Duodenal mucosa (tissue), 2 donors: ENCODE data around the gene SERTAD2.
A peak's percentile ranks its signal among the peaks of the same experiment; 100 is the strongest.

ENCODE experiments used
- H3K27ac ChIP-seq: one replicate; pipeline ENCODE4 v1.7.0; 2013; ENCODE audit warnings: low read depth, low read length
- H3K27me3 ChIP-seq, 2 donors: one replicate each; pipeline ENCODE4 v1.7.0; 2013; ENCODE audit warnings: low read length in 2 of 2, control low read depth in 1 of 2; ENCODE audit not compliant: insufficient read depth in 2 of 2, control insufficient read depth in 1 of 2
- H3K36me3 ChIP-seq, 2 donors: one replicate each; pipeline ENCODE4 v1.7.0; 2013; ENCODE audit warnings: low read length in 2 of 2, control low read depth in 1 of 2; ENCODE audit not compliant: insufficient read depth in 2 of 2, control insufficient read depth in 1 of 2
- H3K4me1 ChIP-seq, 2 donors: one replicate each; pipeline ENCODE4 v1.7.0; 2013; ENCODE audit warnings: low read length in 2 of 2, control low read depth in 1 of 2; ENCODE audit not compliant: insufficient read depth in 2 of 2, control insufficient read depth in 1 of 2
- H3K4me3 ChIP-seq, 2 donors: one replicate each; pipeline ENCODE4 v1.7.0; 2013; ENCODE audit warnings: low read length in 2 of 2, low read depth in 1 of 2
- H3K9ac ChIP-seq, 2 donors: one replicate each; pipeline ENCODE4 v1.7.0; 2013; ENCODE audit warnings: low read length in 2 of 2, low read depth in 1 of 2
- H3K9me3 ChIP-seq, 2 donors: one replicate each; pipeline ENCODE4 v1.7.0; 2013; ENCODE audit warnings: low read length in 2 of 2, control low read depth in 1 of 2; ENCODE audit not compliant: control insufficient read depth in 1 of 2

SERTAD2 gene, protein sequence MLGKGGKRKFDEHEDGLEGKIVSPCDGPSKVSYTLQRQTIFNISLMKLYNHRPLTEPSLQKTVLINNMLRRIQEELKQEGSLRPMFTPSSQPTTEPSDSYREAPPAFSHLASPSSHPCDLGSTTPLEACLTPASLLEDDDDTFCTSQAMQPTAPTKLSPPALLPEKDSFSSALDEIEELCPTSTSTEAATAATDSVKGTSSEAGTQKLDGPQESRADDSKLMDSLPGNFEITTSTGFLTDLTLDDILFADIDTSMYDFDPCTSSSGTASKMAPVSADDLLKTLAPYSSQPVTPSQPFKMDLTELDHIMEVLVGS

DNA sequence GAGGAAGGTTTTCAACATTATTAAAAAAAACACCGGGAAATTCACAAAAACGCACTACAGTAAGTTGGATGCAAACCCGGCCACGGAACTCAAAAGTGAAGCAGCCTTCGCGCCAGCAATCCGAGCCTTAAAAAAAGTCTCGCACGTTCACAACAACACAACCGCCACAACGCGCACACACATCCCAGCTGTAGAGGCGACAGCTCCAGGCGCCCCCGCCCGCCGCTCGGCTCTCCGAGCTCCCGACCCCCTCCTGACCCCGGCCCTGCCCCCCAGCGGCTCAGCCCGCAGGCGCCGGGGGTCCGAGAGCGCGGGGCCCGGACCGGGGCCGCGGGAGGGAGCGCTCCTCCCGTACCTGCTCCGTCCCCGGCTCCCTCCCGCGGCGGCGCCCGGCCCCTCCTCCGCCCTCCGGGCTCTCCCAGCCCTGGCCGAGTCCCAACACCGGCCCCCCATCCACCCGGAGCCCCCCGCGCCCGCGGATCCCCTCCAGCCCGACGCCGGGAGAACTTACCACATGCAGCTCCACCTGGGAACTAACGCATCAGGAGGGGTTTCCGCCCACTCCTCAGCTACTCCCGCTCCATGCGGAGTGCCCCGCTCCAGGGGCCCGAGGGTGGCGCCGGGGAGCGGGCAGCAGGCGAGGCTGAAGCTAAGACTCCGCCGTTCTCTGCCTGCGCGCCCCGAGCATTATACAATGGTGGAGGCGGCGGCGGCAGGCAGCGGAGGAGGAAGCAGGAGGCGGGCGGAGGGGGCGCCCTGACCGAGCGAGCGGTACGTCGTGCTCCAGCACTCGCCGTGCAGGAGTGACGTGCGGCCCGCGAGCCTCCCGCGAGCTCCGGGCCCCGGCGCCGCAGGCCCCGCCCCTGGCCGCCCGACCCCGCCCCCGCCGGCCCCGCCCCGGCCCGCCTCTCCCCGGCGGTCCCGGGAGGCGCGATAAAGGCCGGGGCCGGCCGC lies at the start of gene SERTAD2:
TSS of gene SERTAD2 (minus strand) at position 805 of the 954 bp plus-strand sequence. CDS start 17,042 bp downstream, outside the sequence.
- H3K4me3 ChIP-seq = peak within 1 kb of the TSS; percentile 83 to 97
- H3K27me3 ChIP-seq = no peaks in the 10 kb centered on the region
- H3K27ac ChIP-seq = peak within 1 kb of the TSS; percentile 99
- H3K4me1 ChIP-seq = peaks cover 45 to 53% of the 10 kb centered on the region in 2 donors
- H3K36me3 ChIP-seq = no peaks in the 10 kb centered on the region
- H3K9ac ChIP-seq = peak within 1 kb of the TSS; percentile 86 to 89
- no peaks in the 10 kb centered on the region for H3K9me3 ChIP-seq

DNA sequence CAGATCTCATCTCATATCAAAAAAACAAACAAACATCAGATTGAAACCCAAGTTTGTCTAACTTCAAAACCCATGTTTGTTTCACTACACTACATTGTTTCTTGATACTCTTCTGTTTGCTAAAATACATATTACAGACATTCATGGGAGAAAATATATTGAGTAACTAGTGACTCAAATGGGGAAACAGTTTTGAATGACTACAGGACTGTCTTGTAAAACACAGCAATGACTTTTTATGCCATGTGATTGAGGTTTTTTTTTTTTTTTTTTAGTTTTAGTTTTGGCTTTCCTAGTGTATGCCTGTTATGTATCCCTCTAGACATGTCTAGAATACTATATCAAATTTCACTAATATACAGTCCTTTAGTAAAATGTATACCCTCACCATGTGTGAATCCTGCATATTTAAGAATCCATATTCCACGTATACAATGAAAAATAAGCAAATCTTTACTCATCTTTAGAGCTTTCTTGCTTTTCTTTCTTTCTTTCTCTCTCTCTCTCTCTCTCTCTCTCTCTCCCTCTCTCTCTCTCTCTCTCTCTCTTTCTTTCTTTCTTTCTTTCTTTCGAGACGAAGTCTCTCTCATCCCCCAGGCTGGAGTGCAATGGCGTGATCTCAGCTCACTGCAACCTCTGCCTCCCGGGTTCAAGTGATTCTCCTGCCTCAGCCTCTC lies 46.6 kb upstream of the SERTAD2 start:
- Histone ChIP-seq H3K27ac (no peak overlapping the region), H3K9me3 (no peaks in the 10 kb centered on the region), H3K4me3 (no peak overlapping the region), H3K4me1 (peaks cover 0 to 4% of the 10 kb centered on the region in 2 donors), H3K27me3 (no peaks in the 10 kb centered on the region), H3K36me3 (no peaks in the 10 kb centered on the region), H3K9ac (no peak overlapping the region)

DNA sequence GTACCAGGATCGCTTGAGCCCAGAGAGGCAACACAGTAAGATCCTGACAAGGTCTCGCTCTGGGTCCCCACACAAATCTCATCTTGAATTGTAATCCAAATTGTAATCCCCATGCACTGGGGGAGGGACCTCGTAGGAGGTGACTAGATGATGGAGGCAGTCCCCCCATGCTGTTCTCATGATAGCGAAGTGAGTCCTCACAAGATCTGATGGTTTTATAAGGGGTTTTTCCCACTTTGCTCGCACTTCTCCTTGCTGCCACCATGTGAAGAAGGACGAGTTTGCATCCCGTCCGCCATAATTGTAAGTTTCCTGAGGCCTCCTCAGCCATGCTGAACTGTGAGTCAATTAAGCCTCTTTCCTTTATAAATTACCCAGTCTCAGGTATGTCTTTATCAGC lies 46.0 kb upstream of the SERTAD2 start:
- peaks cover 0 to 4% of the 10 kb centered on the region in 2 donors for H3K4me1 ChIP-seq
- no peaks in the 10 kb centered on the region for H3K9me3 ChIP-seq
- no peak overlapping the region for H3K9ac ChIP-seq
- no peak overlapping the region for H3K4me3 ChIP-seq
- no peaks in the 10 kb centered on the region for H3K36me3 ChIP-seq
- no peak overlapping the region for H3K27ac ChIP-seq
- H3K27me3 ChIP-seq = no peaks in the 10 kb centered on the region

DNA sequence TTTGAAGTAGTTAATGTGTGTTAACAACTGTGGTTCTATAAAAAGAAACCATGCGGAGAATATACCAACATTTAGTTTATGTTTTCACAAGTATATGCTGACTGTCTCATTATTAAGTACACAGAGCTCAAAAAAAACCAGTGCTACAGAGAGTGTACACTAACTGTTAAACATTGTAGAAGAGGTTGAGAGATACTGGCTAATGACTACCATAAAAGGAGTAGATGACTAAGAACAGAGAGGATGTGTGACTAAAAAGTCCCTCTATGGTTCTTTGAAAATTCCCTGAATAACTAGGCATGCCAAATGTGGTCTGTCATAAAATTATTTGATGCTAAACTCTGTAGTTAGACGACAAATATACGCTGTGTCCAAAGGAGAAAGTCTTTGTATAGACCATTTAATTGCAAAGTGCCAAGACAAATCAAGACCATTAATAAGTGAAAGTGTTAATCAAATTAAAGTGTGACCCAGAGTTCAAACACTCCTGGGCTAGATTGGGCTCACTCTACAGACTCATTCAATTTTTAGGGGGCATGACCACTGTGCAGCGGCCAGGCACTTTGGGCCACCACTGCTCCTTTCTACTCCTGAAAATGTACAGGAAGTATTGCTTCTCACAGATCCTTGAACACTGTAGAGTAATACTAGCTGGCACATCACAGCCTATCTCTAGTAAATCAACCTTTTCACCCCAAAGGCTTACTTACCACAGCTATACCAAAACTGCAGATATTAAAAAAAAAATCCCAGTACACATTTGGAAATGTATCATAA lies 45.1 kb upstream of the SERTAD2 start:
- no peaks in the 10 kb centered on the region for H3K9me3 ChIP-seq
- peaks cover 0 to 4% of the 10 kb centered on the region in 2 donors for H3K4me1 ChIP-seq
- no peak overlapping the region for H3K27ac ChIP-seq

DNA sequence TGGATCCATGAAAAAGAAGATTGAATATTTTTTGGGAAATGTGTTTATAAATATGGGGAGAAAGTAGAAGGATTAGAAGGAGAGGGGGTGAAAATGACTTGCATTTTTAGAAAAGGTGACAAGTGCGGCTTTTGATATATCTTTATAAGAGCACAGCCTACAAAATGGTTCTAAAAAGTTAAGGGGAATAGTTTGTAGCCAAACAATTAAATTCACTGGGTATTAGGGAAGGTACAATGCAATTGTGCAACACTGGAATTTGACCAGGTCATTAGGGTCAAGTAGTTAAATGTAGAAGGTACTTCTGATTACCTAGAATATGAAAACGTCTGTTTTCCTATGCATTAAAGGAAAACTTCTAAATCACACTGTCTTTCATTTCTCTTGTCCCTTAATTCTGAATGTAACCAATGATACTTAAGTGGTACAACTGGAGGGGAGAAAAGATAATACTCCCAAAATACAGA lies 44.5 kb upstream of the SERTAD2 start:
- H3K27me3 ChIP-seq = no peaks in the 10 kb centered on the region
- H3K9ac ChIP-seq = no peak overlapping the region
- H3K4me3 ChIP-seq = no peak overlapping the region
- H3K36me3 ChIP-seq = no peaks in the 10 kb centered on the region
- H3K9me3 ChIP-seq = no peaks in the 10 kb centered on the region
- H3K27ac ChIP-seq = no peak overlapping the region
- peaks cover 0 to 4% of the 10 kb centered on the region in 2 donors for H3K4me1 ChIP-seq

More for the DNA sequence above, 45.1 kb upstream of the SERTAD2 start:
- H3K4me3 ChIP-seq = no peak overlapping the region
- H3K27me3 ChIP-seq = no peaks in the 10 kb centered on the region
- no peak overlapping the region for H3K9ac ChIP-seq
- no peaks in the 10 kb centered on the region for H3K36me3 ChIP-seq

DNA sequence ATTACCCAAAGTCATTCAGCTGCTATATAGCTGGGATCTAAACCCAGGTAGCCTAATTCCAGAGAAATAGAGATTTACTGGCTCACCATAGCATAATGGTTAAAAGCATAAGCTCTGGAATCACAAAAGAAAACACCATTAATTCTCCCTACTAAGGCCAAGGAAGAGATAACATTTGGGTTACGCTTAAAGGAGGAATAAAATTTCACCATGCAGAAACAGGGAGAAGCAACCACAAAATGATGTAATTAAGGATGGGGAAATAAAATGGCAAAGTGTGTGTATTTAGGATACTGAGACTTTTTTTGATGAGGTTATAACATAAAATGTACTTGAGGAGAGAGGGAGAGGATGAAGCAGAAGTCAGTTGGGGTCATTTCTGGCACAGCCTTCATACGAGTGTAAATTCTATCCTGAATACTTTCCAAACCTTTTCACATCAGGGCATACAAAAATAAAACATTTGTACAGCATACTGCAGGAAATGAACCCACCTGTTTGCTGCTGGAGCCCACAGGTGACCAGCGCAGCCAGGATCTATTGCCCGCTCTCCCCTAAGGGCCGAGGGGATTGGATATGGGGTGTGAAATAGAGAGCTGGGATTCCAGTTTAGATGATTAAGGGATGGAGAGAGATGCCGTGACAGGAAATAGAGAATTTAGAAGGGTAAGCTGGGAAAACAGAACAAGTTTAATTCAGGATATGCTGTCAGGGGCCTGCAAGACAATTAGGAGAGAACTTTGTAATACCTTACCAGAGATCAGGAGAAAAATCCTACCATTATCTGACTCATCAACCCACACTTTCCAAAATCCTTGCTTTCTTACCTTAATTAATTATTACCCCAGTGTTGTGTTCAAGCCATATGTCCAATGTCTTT lies 43.8 kb upstream of the SERTAD2 start:
- H3K4me3 ChIP-seq = no peak overlapping the region
- H3K9ac ChIP-seq = no peak overlapping the region
- H3K36me3 ChIP-seq = no peaks in the 10 kb centered on the region
- H3K4me1 ChIP-seq = peaks cover 0 to 4% of the 10 kb centered on the region in 2 donors
- H3K27ac ChIP-seq = no peak overlapping the region
- no peaks in the 10 kb centered on the region for H3K27me3 ChIP-seq
- H3K9me3 ChIP-seq = no peaks in the 10 kb centered on the region

DNA sequence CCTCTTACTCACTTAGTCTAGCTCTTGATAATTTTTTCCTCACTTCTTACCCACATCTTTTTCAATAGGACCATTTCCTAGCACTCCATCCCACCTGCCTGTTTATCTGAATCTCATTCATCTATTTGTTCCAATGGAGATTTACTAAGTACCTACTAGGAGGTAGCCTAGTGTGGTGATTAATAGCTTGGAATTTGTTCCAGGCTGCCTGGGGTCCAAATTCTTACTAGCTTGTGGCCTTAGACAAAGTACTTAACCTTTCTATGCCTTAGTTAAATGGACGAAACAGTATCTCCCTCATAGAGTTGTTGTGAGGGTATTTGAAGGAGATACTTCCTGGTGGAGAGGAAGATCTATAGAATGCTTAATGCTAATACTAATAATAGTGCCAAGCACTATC lies 42.9 kb upstream of the SERTAD2 start:
- Histone ChIP-seq H3K27me3 (no peaks in the 10 kb centered on the region), H3K36me3 (no peaks in the 10 kb centered on the region), H3K9me3 (no peaks in the 10 kb centered on the region), H3K9ac (no peak overlapping the region), H3K4me1 (peaks cover 0 to 4% of the 10 kb centered on the region in 2 donors), H3K27ac (no peak overlapping the region), H3K4me3 (no peak overlapping the region)

DNA sequence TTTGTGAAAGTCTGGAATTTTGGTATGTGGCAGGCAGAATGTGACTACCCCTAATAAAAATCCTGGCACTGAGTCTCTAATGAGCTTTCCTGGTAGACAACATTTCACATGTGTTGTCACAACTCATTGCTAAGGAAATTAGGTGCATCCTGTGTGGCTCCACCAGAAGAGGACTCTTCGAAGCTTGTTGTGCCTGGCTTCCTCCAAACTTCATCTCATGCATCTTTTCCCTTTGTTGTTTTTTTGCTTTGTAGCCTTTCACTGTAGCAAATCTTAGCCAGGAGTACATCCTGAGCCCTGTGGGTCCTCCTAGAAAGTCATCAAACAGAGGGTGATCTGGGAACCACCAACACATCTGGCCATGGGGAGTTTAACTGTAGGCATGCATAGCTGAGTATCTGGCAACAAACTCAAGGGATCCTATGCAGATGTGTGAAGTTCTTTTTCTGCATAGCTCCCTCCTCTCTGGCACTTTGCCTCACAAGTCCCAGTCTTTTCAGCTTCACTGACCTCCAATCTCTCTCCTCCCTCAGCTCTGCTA lies 42.1 kb upstream of the SERTAD2 start:
- Histone ChIP-seq H3K9me3 (no peaks in the 10 kb centered on the region), H3K9ac (no peak overlapping the region), H3K27ac (no peak overlapping the region), H3K4me3 (no peak overlapping the region), H3K4me1 (peaks cover 0 to 4% of the 10 kb centered on the region in 2 donors), H3K27me3 (no peaks in the 10 kb centered on the region), H3K36me3 (no peaks in the 10 kb centered on the region)
